ENCODE measurements around the gene EBP.

- no peak for TF ChIP-seq POLR2A (IDR thresholded peaks at IDR 0.05)
- TF ChIP-seq CTCF (IDR thresholded peaks at IDR 0.05), result no peak
- TF ChIP-seq POLR2AphosphoS5 (IDR thresholded peaks at IDR 0.05), result no peak
- TF ChIP-seq EP300 (IDR thresholded peaks at IDR 0.05; ENCODE audit: low read depth), result no peak
Observed at GRCh38 chrX:48472225-48472624, 49.4 kb upstream of the EBP start.
